ENCODE measurements around the gene NDUFS3.
"Not testable (repeated sequence)": the region's sequence is repeated elsewhere in the genome, so short reads cannot be mapped to it uniquely, and the experiment has no call there.

Gene NDUFS3
- total RNA-seq = 36.3 to 73.6 (median 39.0) reads per million in 3 experiments

GRCh38 chr11:47578524-47579494 lies at the start of gene NDUFS3, which contains the start of gene KBTBD4:
Gene NDUFS3, plus strand, starts transcription at chr11:47579074. Its CDS starts 18 bp downstream, at chr11:47579092.
Gene KBTBD4, minus strand, starts transcription at chr11:47578970. Its CDS starts 19 bp downstream, at chr11:47578951.
- peak; percentile 86 for DNase-seq

- no peak for DNase-seq
Measured at GRCh38 chr11:47529951-47530350, 48.9 kb upstream of the NDUFS3 start.

- DNase-seq = not testable (repeated sequence)
Measured at GRCh38 chr11:47530721-47531120, 48.2 kb upstream of the NDUFS3 start.

- no peak for DNase-seq
Measured at GRCh38 chr11:47531666-47532065, 47.2 kb upstream of the NDUFS3 start.

GRCh38 chr11:47532597-47533213 lies 46.2 kb upstream of the NDUFS3 start:
- DNase-seq = no peak

GRCh38 chr11:47533690-47534151 lies 45.2 kb upstream of the NDUFS3 start:
- DNase-seq = no peak

GRCh38 chr11:47534704-47535251 lies 44.1 kb upstream of the NDUFS3 start:
- DNase-seq = no peak

GRCh38 chr11:47536915-47537314 lies 42.0 kb upstream of the NDUFS3 start:
- no peak for DNase-seq

- DNase-seq = no peak
Measured at GRCh38 chr11:47538741-47539565, 39.9 kb upstream of the NDUFS3 start.

- no peak for DNase-seq
Measured at GRCh38 chr11:47539681-47540039, 39.2 kb upstream of the NDUFS3 start.

- DNase-seq = no peak
Measured at GRCh38 chr11:47541070-47541469, 37.8 kb upstream of the NDUFS3 start.

- no peak for DNase-seq
Measured at GRCh38 chr11:47545298-47545697, 33.6 kb upstream of the NDUFS3 start.

GRCh38 chr11:47546274-47546673 lies 32.6 kb upstream of the NDUFS3 start:
- DNase-seq = not testable (repeated sequence)

- no peak for DNase-seq
Measured at GRCh38 chr11:47550288-47551047, 28.4 kb upstream of the NDUFS3 start.

GRCh38 chr11:47551086-47551485 lies 27.8 kb upstream of the NDUFS3 start:
- no peak for DNase-seq

GRCh38 chr11:47552056-47552565 lies 26.8 kb upstream of the NDUFS3 start:
- DNase-seq = peak; percentile 15

GRCh38 chr11:47552566-47553405 lies 26.1 kb upstream of the NDUFS3 start, which contains the start of gene CELF1:
Gene CELF1, minus strand, starts transcription at chr11:47553132. Its CDS starts 53,609 bp downstream, at chr11:47499523.
- peak; percentile 91 for DNase-seq

GRCh38 chr11:47553406-47553743 lies 25.5 kb upstream of the NDUFS3 start:
- no peak for DNase-seq

- DNase-seq = not testable (repeated sequence)
Measured at GRCh38 chr11:47557004-47557403, 21.9 kb upstream of the NDUFS3 start.

GRCh38 chr11:47558695-47559094 lies 20.2 kb upstream of the NDUFS3 start:
- no peak for DNase-seq
